ENCODE results near the gene NRXN3.

- no peak for TF ChIP-seq CTCF (conservative IDR thresholded peaks at IDR 0.05; ENCODE audit: low read depth in 2 of 2)
- TF ChIP-seq EZH2 (IDR thresholded peaks at IDR 0.05; ENCODE audit: low read depth, unreplicated experiment), result no peak
- no peak for TF ChIP-seq EZH2phosphoT487 (IDR thresholded peaks at IDR 0.05; ENCODE audit: unreplicated experiment)
- no peak for TF ChIP-seq NANOG (IDR thresholded peaks at IDR 0.05; ENCODE audit: borderline replicate concordance)
- TF ChIP-seq STAT1 (IDR thresholded peaks at IDR 0.05; ENCODE audit: unreplicated experiment), result no peak
- no peak for TF ChIP-seq POLR2AphosphoS5 (IDR thresholded peaks at IDR 0.05; ENCODE audit: low read depth)
Observed at GRCh38 chr14:78657451-78657850, 487.3 kb downstream of the NRXN3 start.

All from GM23338 (cell line).